AG08395 (cell line): ENCODE results near the gene PRKG1.
"Not testable (repeated sequence)": the region's sequence is repeated elsewhere in the genome, so short reads cannot be mapped to it uniquely, and the experiment has no call there.

ENCODE experiments used
- DNase-seq: peaks from one replicate; pipeline ENCODE4 v3.0.0; 2012; ENCODE audit warnings: mixed read lengths, low spot score

The PRKG1 gene

DNA sequence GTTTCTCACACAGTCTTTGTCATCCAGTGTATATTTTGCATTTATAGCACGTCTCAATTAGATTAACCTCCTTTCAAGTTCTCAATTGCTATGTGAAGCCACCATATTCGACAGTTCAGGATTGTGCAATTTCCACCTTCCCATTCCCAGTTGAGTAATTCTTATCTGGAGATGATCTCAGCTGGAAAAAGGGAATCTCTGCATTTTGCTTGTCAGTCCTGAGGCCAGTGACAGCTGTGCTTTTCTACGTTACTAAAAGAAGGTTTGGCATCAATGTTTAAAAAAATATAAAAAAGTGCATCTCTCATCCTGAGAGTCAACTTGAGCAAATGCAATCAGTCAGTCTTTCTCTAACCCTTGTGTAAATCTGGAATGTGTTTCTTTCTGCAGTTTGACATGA, 247.7 kb downstream of the PRKG1 start:
- no peak for DNase-seq

DNA sequence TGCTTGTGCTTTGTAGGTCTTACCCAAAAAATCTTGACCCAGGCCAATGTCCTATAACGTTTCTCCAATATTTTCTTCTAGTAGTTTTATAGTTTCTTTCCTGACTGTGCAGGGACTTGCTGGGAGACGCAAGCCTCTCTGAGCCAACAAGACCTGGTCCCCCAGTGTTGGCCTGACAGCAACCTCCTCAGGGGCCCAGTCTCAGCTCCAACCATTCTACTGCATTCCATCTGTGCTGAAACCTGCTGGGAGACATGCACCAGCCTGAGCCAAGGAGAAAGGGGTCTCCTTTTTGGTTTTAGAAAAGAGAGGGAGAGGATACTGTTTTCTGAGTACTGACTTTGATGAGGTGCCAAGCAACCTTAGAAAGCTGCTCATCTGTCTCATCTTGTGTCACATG, 251.4 kb downstream of the PRKG1 start:
- DNase-seq = no peak

DNA sequence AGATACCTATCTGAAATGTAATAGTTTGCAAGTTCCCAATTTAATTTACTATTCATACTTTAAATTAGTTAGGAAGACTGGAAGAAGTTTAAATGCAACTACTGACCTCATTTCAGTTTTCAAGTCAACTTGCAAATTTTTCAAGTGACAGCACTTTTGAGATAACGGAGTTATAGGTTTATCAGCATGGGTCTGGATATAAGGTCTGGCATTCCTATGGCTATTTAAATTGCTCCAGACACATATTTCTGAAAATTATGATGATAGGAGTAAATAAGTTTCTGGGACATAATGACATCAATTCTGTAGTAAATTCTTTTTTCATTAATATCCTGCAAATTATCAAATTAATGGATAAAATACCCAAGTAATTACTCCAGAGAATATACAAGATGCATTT, 251.9 kb downstream of the PRKG1 start:
- no peak for DNase-seq

DNA sequence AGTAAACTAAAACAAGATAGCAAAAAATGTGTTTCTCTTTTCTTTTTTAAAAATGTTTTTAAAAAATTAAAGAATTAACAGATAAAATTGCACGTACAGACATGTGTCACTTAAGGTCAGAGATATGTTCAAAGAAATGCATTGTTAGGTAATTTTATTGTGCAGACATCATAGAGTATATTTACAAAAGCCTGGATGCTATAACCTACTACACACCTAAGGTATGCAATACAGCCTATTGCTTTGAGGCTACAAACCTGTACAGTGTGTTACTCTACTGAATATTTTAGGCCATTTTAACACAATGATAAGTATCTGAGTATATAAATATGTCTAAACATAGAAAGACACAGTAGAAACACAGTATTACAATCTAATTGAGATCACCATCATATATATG, 253.1 kb downstream of the PRKG1 start:
- DNase-seq = no peak

DNA sequence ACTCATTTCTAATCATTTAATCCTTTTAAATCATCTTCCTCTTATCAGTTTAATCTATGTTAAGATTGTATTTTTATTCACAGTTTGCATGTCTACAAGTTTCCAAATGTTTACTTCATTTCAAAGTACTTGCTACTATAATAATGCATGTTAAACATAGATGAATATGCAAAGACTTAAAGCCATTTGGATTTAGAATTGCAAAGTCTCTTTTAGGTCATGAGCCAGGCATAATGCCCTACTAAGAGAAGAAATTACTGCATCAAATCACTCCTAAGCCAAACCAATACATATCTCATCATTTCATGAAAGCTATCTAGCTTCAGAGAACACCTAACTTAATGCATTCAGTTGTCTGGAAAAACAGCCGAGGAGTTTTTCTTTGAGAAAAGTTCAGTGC, 266.1 kb downstream of the PRKG1 start:
- DNase-seq = no peak

DNA sequence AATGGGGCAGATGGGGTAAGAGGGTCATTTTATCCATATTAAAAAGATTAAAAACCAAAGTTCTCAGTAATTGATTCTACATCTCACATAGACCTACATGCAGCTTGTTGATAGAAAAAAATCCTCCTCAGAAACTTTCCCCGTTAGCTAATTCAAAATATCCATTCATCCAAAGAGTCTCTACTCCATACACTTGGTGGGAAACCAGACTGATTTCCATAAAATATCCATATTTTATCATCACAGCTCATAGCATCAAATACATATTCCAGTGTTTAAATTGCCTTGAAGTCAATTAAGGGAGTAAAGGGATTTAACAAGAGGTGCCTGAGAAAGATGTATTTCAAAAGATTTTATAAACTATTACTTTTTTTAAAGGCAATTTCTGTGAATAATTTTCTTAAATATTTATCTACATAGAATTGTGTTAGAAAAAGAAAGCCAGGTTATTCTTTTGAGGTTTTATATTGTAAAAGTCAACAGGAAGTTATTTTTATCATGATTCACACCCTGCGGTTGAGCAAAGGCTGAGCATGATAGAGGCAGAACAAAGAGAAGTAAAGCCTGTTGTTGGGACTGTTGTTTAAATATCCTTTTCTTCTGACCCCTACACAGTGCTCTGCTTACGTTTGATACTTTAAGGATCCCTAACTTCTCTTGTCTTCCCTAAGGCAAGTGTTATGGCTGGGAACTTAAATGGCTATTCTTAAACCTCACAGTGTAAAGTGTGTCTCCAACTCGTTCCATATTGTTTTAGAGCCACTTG, 266.7 kb downstream of the PRKG1 start:
- DNase-seq = no peak

DNA sequence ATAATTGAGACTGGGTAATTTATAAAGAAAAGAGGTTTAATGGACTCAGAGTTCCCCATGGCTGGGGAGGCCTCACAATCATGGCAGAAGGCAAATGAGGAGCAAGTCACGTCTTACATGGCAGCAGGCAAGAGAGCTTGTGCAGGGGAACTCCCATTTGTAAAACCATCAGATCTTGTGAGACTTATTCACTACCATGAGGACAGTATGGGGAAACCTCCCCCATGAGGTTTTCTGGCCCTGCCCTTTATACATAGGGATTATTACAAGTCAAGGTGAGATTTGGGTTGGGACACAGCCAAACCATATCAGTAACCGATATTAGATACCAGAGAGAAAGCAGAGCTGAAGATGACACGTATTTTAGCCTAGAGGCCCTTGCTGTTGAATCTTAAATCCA, 267.5 kb downstream of the PRKG1 start:
- not testable (repeated sequence) for DNase-seq

DNA sequence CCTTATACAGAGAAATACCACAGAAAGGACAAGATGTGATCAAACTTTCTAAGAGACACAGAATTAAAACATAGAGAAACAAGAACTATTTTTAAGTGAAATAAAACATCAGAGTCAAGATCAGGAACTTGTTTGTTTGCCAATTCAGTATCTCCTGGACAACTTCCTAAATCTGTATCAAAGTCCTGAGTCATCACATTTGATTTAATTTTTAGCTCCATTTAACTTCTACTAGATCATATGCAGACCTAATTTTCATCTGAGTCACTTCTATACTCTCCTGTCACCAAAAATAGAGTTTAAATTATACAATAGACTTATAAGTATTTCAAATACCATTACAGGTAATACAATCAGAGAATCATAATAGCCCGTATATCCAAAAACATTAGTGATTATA, 268.1 kb downstream of the PRKG1 start:
- DNase-seq = no peak

DNA sequence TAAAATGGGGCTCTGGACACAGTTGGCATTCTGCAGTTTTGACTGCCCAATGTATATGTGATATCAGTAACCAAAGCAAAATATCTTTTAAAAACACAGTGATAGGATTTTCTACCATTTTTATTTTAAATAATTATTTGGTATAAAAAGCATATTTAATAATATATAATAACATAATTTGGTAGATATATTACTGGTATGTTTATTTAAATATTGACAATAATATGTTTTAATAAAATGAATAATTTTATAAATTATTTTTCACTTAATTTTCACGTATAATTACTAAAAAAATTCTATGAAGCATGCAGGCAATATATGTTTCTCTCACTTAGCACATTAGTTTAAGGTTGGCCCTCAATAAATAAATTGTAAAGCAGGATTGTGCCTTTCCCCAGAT, 269.1 kb downstream of the PRKG1 start:
- DNase-seq = no peak

DNA sequence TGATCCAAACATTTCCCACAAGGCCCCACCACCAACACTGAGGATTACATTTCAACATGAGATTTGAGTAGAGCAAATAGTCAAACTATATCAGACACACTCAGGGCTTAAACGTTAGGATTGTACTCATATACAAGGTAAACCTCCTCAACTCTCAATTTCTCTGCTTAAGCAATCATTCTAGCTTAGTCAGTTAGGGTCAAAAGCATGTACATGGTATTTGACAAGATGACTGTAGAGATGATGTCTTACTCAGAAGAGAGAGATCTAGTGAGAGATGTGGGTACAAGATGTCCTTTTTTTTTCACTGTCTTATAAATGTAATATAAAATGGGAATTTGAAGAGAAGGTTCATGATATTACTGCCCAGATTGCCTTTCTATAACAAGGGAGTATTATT, 270.1 kb downstream of the PRKG1 start:
- DNase-seq = no peak

DNA sequence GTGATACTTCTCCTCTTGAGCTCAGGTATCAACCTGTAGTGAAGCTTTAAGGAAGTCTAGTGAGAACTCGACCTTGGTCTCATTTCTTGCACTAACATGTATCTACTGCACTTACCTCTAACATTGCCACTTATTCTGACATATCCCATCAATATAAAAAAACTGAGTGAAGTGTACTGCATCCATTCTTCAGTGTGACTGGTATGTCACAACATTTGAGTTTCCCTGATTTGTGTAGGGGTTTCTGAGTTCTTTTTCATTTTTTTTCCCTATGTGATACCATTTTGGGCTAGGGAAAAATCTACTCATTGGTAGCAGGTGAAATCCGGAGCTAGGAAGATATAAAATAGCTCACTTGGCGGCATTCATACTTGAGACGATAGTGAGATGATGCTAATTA, 274.3 kb downstream of the PRKG1 start:
- DNase-seq = no peak

DNA sequence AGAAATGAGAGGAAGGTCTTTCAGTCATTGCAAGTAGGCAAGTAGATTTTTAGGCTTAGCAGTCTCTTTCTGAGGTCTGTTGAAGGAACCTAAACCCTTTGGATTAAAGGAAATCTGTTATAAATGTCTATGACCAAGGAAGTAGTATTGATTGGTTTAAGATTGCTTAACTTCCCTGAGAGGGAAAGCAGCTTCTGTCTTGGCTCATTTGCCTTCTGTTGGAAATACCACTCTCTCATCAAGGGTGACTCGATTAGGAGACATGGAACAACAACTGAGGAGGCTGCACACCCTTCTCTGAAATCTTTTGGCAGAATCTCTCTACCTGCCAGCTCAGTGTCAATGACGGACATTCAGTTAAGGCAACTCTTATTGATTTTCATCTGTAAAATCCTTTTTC, 282.9 kb downstream of the PRKG1 start:
- no peak for DNase-seq

DNA sequence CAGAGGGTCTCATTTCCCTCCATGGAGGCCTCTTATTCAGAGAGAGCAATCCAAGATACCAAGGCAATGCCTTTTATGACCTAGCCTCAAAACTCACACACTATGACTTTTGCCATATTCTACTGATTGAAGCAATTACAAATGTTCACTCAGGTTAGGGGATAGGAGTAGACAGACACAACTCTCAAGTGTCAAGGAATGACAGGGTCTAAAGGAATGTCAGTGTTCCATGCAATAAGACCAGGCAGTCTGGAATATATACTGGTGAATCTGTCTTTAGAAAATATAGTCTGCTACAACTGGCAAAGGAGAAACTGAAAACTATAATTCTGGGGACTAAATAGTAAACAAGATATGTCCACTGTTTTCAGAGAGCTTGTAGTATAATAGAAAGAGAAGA, 283.9 kb downstream of the PRKG1 start:
- no peak for DNase-seq

DNA sequence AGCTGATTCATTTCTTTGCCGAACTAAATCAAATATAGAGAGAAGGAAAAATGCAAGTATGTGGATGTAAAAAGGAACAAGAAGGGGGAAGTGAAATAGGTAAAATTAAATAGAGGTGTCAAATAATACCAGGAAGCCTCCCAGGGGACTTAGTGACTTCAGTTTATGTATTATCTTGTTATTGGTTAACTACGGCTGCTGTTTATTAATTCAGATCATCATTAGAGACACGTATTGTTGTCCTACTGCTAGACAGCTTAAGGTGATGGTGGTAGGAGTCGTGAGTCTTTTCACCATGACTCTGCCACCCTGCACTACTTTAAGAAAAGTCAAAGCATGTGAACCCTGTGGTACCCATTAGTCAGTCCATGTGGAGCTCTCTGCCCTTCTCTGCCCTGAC, 289.1 kb downstream of the PRKG1 start:
- DNase-seq = no peak

DNA sequence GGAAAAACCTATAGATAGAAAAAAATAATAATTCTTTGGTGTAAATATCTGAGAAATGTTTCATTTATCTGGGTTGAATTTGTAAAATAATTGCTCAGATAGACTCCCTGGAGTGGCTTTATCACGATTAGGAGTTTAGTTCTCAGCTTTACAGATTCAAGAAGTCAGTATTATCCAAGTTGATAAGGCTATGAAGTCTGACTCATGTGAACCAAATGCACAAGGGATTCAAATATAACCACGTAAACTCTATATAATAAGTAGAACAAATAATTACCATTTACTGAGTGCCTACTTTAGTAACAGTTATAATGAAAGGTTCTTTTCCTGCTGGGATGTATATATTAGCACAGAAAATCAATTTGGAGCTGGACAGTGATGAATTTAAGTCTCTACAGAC, 290.4 kb downstream of the PRKG1 start:
- no peak for DNase-seq

DNA sequence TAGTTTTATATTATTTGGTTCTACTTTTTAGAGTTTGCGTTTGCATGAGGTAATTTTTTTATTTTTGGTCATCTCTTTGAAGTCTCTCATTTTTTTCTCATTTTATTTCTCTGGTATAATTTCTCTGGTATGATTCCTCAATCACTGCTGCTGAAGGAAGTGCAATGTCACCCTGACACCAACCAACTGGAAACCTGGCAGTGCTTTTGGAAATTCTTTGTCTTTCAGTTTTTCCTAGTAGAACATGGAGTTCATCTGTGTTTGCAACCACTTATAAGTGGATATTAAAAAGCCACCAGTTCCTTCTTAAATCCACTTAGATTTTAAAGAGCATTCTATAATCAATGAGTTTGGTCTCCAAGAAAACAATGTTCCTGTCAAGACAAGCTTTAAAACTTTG, 291.8 kb downstream of the PRKG1 start:
- DNase-seq = no peak

DNA sequence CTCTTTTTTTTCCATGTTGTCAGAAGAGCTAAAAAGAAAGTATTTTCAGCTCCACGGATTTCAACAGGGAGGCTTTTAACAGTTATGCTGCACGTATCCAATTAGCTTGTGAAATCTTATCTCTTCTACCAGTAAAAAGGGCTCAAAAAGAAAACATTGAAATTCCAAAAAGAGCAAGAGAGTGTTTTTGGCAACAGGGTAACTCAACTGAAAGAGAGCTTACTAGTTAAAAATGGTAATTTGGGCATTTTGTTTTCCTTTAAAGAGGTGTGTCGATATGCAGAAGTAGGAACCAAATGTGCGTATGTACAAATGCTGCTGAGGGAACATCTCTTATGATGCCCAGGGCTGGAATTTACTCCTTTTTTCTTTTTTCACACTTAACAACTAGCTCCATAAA, 292.8 kb downstream of the PRKG1 start:
- DNase-seq = no peak

DNA sequence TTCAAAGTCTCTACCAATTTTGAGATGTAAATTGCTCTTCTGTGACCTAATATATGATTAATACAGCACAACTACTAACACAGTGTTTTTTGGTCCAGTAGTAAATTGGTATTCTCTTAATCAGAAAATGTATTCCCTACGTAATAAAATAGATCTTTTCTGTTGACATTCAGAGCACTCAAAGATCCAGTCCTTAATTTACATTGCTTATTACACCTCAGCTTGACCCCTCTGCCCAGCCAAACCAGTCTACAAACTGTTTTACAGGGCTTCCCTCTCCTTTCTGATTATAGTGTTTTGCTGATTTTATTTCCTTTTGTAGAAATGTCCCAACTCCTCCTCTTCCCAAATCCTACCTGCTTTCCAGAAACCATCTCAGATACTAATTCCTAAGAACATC, 293.4 kb downstream of the PRKG1 start:
- no peak for DNase-seq

DNA sequence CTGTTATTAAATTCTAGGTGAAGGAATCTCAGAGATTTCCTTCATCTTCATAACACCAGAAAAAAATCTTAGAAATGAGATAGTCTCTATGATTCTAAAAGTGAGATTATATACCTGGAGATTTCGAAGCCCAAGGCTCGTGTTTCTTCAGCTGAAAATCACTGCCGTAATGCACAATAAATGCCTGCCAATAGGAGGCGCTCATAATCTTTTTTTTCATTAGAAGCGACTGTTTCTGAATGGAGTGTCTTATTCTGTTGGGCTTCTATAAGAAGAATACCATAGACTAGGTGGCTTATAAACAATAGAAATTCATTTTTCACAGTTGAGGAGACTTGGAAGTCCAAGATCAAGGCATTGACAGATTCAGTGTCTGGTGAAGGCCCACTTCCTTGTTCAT, 294.7 kb downstream of the PRKG1 start:
- DNase-seq = no peak

DNA sequence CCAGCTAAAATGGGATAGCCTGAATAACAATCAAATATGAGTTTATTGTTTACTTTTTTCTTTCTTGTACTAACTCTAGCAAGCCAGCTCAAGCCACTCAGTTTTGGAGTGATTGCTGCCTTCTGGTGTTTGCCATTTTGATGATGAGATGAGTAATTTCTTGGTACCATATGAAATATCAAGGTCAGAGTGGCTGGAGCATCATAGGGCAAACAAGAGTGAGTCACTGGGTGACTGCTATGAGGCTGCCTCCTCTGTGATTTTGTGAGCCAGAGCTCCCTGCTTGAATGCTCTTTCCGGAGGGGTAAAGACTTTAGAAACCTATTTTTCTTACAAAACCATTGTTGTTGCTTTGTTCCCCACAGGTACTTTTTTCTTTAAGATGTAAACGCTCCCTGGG, 295.6 kb downstream of the PRKG1 start:
- DNase-seq = peak; percentile 66

DNA sequence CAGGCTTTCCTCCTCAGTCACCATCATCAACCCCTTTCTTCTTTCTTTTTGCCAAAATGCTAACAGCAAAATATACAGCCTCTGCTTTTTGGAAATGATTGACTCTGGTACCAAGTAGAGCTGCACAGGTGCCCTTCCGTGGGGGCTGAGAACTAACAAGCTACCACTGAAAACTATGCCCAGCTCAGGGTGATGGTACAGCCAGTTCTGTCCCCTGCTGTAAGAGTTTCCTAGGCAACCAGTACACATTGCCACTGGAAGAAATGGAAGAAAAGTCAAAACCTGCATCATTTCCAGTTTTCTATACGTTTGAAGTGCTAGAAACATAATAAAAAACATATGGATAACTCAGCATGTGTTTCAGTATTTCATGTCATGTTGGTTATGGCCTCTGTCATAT, 297.5 kb downstream of the PRKG1 start:
- no peak for DNase-seq

DNA sequence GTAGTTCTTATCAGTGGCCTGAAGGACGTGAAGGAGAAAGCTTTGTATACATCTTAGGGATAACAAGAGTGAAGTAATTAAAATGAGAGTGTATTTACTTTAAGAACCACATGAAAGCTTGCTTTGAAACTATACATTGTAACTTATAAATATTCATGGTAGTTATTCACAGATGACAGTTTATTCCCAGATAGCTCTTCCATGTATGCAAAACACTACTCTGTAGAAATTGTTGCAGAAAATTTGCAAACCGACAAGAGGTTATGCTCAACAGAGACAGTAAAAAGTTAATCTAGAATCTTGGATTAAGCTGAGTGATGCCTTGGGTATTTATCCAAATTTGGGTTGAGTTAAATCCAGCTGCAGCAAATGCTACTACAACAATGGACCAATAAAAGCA, 301.5 kb downstream of the PRKG1 start:
- no peak for DNase-seq

DNA sequence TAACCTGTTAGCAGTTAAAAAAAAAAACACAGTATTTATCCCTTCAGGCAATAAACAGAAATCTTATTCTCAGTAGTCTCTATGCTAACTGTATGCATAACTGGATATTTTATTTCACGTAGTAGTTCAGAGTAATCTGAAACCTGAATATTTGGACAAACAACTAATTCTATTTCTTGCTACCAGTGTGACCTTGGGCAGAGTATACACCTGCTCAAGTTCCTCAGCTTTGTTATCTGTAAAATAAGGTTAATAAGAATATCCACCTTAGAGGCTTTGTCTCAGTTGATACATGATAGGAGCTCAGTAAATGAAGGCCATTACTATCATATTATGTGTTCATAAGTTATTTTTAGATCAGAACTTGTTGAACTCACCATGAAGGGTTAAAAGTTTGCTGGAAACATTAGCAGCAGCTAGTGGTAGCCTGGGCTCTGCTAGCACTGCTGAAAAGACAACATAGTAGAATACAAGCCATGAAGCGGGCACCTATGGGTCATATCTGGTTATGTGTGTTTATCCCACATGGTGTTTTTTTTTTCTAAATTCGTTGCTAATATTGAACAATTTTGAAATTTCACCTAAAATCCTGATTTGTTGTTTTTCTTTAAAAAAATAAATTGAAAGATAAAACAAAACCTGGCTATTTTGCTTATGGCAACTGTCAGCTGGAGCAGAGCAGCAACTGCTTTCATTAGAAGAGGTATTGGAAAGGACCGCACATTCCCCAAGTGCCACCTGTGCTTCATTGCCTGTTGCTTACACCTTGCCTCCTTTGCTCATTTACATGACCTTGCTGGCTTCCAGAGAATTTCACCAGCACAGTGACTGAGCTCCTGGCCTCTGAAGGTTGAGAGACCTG, 303.0 kb downstream of the PRKG1 start:
- no peak for DNase-seq
